ENCODE results near the gene FIBIN.
"Not testable (repeated sequence)": the region's sequence is repeated elsewhere in the genome, so short reads cannot be mapped to it uniquely, and the experiment has no call there.

FIBIN gene

DNA sequence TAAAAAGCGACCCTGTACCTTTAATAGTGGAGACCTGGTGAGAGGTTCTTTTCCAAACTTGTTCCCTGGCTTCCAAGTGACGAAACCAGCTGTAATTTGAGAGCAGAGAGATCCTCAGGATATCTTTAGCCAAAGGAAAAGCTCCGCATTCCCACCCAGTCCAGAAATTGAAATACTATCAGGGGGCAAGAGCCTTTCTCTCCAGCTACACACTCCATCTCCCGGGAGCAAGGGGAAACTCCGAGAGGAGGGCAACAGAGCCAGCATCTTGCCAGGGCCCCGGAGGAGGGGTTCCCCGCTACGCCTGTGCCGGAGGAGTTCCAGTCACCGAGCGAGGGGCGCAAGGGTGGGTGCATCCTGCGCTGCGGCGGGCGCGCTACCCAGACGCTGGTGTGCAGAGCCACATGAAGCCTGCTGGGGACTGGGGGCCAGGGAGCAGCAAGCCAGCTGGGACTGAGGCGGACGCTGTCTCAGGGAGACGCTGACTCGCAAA, at the start of gene FIBIN:
Gene FIBIN, plus strand, starts transcription at position 148 of the 493 bp plus-strand sequence. CDS start 415 bp downstream, outside the sequence.
- in situ Hi-C loops (cut with HindIII; ENCODE audit: low sequenced_read_pairs) = no loop called here

- in situ Hi-C loops (cut with HindIII; ENCODE audit: low sequenced_read_pairs) = no loop called here
Observed at GRCh38 chr11:26944866-26945664, 48.8 kb upstream of the FIBIN start.

GRCh38 chr11:26946257-26946716, 47.6 kb upstream of the FIBIN start:
- in situ Hi-C loops (cut with HindIII; ENCODE audit: low sequenced_read_pairs) = no loop called here

DNA sequence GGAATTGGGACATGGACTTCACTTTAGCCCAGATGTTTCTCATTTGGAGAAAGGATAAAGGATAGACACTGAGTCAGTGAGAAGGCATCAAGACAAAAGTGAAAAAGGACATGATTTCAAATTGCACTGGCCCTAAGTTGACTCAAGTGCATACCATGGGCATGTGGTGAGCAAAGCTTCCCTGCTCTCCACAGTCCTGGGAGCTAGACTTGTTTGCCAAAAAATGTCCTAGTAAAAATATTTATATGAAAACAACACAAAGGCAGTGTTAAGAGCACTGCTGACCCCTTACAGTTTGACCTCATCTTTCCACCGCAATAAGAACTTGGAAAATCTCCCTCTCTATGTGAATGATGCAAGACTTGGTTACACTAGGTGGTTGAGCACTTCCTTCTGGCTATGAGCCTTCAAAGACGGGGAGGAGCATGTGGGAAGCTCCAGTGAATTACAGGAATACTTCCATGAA, 46.5 kb upstream of the FIBIN start:
- in situ Hi-C loops (cut with HindIII; ENCODE audit: low sequenced_read_pairs) = no loop called here

DNA sequence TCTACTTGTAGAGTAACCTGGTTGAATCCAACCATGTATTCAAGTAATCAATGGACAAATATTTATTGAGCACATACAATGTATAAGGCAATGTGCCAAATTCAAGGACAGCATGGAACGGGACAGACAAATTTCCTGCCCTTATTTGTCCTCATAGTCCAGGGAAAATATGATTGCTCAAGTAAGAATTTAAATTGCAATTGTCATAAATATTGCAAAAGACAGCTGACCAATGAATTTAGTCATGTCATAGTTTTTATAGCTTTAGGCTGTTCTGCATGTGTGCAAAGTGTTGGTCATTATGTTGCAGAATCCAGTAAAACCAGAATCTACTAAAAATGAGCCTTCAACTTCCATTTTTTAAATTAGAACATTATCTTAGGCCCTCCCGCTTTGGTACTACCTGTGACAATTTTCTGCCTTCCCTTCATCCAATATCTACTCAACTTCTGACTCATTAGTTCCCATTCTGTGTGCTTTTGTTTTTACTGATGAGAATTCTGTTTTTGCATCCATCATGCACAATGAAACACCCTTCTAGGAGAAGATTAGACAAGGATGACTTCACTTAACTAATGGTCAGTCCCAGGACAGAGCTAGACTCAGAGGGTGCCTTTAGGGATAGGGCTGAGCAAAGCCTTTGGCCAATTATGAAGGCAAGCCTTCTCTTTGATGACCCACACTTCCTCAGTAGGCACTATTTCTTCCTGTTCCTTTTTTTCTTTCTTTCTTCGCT, 45.8 kb upstream of the FIBIN start:
- in situ Hi-C loops (cut with HindIII; ENCODE audit: low sequenced_read_pairs) = no loop called here

GRCh38 chr11:26948881-26949280, 45.0 kb upstream of the FIBIN start:
- in situ Hi-C loops (cut with HindIII; ENCODE audit: low sequenced_read_pairs) = no loop called here

DNA sequence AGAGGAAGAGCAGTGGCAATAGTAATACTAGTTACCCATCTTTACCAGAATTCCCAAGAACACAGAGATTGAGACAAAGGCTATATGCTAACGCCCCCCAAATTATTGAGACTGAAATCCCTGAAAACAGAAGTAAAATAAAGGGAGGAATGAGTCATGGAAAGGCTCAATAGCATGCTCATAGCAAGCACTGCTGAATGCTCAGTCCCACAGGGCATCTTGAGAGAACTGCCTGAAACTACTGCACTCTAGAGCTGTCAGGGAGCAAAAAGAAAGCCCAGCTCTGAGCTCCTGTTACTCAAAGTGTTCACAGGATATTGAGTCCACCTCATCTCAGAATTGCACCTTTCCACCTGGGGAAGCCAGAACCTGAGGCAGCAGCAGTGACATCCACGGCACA, 44.1 kb upstream of the FIBIN start:
- in situ Hi-C loops (cut with HindIII; ENCODE audit: low sequenced_read_pairs) = no loop called here

DNA sequence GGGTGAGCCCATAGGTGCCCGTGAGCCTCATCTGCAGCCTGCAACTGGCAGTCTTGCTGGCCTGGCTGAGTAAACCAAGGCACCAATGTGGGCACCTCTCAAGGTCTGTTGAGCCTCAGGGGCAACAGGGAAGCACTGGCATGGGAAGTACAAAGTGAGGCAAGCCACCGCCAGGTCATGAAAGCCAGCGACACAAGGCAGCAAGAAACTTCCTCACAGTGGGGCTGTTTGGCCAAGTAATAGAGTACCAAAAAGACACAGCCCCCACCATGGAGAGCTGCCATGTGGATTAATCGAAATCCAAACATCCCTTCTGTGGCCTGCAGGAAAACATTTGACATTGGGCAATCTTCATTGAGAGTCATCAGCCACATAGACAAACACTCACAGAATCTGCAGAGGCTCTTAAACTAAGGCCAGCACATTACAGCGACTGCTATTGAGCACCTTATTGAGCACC, 43.6 kb upstream of the FIBIN start:
- in situ Hi-C loops (cut with HindIII; ENCODE audit: low sequenced_read_pairs) = no loop called here

DNA sequence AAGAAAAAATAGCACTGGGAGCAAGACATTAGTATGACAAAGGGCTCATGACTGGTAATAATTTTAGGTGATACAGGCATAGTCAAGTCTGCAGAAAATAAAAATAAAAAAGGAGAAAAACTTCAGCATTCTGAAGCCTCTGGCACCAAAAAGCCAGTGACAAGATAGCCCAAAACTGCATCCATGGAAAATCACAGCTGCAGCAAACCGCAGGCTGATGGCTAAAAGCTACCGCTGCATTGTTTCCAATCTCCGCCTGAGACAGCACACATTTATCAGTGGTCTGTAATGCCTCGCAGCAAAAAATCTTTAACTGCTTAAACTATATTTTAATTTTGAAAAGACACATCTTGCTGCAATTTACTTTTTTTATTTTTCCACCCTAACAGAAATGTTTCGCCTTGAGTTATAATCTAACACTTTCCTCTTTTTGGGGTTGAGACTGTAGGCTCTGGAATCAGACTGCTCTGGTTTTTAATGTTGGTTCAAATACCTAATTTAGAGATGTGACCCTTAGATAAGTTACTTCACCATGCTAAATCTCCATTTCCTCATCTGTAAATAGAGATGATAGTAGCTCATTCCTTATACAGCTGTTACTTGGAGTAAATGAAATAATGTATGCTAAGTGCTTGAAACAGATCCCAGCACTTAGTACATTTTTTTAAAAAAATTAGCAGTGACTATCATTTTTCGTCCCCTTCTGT, 42.0 kb upstream of the FIBIN start:
- in situ Hi-C loops (cut with HindIII; ENCODE audit: low sequenced_read_pairs) = no loop called here

DNA sequence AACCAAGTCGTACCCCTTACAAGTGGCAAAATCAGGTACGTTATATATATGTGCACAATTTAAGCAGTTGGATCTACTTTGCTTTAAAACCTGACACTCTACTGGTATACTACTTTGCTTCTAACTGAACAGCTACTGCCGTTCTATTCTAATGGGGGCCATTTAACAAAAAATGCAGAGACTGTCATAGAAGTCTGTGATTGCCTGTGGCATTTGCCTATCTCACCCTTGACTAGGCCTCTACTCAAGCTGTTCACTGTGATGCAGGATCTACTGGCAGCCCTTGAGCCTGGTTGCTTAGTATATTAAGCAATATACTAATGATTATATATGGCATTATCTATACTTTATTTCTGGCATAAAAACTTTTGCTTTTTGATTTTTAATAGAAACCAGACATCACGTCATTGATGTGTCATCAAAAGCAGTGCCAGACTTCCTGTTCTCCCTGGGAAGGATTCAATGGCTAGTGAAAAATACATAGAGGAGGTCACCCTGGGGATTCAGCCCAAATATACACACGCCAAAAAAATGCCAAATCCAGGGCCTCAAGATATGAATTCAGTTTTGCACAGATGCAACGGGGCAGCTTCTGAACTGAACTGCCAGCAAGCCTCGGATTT, 40.0 kb upstream of the FIBIN start:
- in situ Hi-C loops (cut with HindIII; ENCODE audit: low sequenced_read_pairs) = no loop called here

DNA sequence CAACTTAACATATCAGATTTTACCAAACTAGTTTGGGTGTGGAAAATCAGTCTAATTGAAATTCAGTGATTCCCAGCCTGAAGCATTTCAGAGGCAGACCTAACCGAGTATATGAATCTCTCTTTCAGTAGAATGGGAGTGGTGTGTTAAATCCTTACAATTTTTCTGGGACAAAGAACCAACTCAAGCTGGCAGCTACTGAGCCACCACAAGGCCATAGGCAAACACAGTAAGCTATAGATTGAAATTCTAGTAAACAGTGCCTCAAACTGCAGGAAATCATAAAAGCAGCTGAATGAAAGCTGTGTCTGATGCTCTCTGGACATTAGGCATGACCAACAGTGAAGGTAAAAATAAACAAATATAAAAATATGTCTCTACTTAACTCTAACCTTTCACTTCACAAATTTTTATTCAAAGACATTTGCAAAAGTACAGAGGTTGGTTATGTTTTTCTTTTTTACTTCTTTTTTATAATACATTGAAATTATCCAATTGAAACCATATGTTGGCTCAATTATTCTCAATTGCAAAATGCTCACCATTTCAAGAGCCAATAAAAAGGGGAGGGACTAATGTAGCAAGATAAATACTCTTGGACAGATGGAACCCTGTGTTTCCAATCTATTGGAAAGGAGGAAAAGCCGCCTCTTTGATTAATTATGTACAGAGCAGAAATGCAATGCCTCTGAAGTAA, 35.8 kb upstream of the FIBIN start:
- in situ Hi-C loops (cut with HindIII; ENCODE audit: low sequenced_read_pairs) = no loop called here

DNA sequence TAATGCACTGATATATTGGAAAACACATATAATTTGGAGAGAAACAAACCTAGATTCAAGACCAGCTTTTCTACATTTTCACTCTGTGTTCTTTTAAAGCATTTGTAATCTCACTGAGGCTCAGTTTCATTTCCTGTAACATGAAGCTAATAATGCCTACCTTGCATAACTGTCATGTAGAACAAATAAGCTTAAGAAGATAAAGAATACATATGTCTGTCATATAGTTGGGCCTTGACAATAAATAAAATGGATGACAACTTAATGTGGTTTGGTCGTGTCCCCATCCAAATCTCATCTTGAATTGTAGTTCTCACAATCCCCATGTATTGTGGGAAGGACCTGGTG, 35.2 kb upstream of the FIBIN start:
- in situ Hi-C loops (cut with HindIII; ENCODE audit: low sequenced_read_pairs) = no loop called here

DNA sequence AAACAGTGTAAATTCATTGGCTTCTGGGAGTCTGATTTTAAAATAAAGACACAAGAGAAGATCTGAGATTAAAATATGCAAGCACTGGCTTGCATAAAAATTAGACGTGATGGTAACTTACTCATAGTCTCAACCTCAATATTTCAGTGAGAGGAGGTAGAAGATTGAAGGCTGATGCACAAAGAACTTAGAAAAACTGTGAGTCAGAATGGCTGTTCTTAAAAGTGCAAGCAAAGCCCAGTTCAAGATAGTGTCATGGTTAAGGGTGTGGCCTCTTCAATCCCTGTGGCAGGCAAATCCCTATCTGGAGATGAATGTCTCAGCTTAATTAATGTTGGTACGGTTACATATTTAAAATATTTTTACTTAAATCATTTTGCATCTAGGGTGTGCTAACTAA, 33.6 kb upstream of the FIBIN start:
- in situ Hi-C loops (cut with HindIII; ENCODE audit: low sequenced_read_pairs) = no loop called here

GRCh38 chr11:26963764-26964163, 30.1 kb upstream of the FIBIN start:
- in situ Hi-C loops (cut with HindIII; ENCODE audit: low sequenced_read_pairs) = no loop called here

- in situ Hi-C loops (cut with HindIII; ENCODE audit: low sequenced_read_pairs) = no loop called here
Observed at GRCh38 chr11:26964339-26964738, 29.6 kb upstream of the FIBIN start.

GRCh38 chr11:26964847-26965485, 28.9 kb upstream of the FIBIN start:
- in situ Hi-C loops (cut with HindIII; ENCODE audit: low sequenced_read_pairs) = not testable (repeated sequence)

DNA sequence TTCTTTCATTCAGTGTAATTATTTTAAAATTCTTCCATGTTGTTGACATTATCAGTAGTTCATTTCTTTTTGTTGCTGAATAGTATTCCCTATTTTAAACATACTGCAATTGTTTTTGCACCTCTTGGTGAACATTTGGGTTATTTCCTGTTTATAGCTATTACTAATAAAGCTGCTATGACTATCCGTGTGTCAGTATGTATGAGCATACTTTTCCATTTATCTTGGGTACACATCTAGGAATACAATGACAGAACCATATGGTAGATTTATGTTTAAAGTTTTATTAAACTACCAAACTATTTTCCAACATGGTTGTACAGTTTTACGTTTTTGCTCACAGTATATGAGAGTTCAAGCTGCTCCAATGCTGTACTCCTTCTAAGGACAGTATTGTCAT, 22.0 kb upstream of the FIBIN start:
- in situ Hi-C loops (cut with HindIII; ENCODE audit: low sequenced_read_pairs) = no loop called here

GRCh38 chr11:26974069-26974783, 19.7 kb upstream of the FIBIN start:
- in situ Hi-C loops (cut with HindIII; ENCODE audit: low sequenced_read_pairs) = no loop called here

- in situ Hi-C loops (cut with HindIII; ENCODE audit: low sequenced_read_pairs) = no loop called here
Observed at GRCh38 chr11:26974996-26975395, 18.9 kb upstream of the FIBIN start.

All from DLD1 (cell line).